Measurements from ENCODE around the gene TMCC1.

DNA sequence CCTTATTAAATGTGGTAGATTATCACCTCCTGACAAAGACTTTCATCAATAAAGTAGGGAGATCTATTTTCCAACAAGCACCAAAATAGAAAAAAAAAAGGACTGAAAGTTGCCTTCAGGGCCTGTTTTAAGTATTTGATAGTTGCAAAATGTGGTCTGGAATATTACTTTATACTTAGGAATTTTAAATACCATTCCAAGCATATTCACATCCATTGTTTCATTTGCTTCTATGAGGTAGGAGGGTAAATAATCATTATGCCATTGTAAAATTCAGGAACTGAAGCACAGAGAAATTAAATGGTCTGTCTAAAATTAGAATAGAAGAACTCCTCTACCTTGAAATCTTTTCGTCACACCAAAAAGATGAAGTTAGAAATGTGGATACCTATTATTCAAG is 110.0 kb downstream of the TMCC1 start:
- TF ChIP-seq, protein P1, sequence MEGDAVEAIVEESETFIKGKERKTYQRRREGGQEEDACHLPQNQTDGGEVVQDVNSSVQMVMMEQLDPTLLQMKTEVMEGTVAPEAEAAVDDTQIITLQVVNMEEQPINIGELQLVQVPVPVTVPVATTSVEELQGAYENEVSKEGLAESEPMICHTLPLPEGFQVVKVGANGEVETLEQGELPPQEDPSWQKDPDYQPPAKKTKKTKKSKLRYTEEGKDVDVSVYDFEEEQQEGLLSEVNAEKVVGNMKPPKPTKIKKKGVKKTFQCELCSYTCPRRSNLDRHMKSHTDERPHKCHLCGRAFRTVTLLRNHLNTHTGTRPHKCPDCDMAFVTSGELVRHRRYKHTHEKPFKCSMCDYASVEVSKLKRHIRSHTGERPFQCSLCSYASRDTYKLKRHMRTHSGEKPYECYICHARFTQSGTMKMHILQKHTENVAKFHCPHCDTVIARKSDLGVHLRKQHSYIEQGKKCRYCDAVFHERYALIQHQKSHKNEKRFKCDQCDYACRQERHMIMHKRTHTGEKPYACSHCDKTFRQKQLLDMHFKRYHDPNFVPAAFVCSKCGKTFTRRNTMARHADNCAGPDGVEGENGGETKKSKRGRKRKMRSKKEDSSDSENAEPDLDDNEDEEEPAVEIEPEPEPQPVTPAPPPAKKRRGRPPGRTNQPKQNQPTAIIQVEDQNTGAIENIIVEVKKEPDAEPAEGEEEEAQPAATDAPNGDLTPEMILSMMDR (IDR thresholded peaks at IDR 0.05), result no peak
- no peak for TF ChIP-seq POLR2A (IDR thresholded peaks at IDR 0.05)
